GM12874 (cell line): ENCODE results near the gene PDIA6.

Source experiments
- CTCF ChIP-seq: IDR thresholded peaks from 2 replicates; pipeline ENCODE4 v1.5.1; 2011; ENCODE audit warnings: low read depth, mild to moderate bottlenecking, control low read depth, low read length, moderate library complexity; ENCODE audit not compliant: insufficient read depth

Gene PDIA6

GRCh38 chr2:10796703-10797102 is 15.9 kb downstream of the PDIA6 start:
- no peak for TF ChIP-seq CTCF

- TF ChIP-seq CTCF, result no peak
These were observed 17.0 kb downstream of the PDIA6 start for GRCh38 chr2:10795508-10796046.

DNA sequence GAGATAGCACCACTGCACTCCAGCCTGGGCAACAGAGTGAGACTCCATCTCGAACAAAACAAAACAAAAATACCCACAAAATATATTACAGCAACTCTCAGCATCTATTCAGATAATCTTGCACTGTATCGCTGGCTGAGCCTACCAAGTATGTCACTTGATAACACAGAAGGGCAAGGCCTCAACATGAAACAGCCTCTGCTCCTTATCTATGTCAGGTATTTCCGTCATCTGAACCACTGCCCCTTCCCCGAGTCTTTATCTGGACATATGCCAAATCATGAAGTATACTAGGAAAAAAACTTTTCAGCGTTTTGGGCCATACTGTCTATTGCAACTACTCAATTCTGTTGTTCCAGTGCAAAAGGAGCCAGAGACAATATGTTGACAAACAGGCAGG is 17.7 kb downstream of the PDIA6 start:
- no peak for TF ChIP-seq CTCF

DNA sequence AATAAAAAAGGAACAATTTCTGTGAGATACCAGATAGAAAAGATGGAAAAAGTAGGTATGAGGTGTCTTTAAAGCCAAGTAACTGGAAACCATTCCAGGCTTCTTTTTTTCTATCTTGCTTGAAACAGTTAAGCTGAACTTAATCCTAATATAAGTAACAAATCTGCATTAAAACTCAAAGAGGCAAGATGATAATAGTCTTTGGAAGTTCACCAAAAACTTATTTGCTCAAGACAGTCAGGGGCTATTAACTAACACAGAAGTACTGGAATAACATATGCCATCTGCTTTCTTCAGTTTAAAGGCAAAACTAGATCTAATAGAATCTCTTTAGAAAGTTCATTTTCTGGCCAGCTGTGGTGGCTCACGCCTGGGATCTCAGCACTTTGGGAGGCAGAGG is 18.8 kb downstream of the PDIA6 start:
- no peak for TF ChIP-seq CTCF

GRCh38 chr2:10792660-10793400 is 19.8 kb downstream of the PDIA6 start:
- TF ChIP-seq CTCF, result 0 out of 2 replicates have a peak, but pooled peaks have one; percentile 6

DNA sequence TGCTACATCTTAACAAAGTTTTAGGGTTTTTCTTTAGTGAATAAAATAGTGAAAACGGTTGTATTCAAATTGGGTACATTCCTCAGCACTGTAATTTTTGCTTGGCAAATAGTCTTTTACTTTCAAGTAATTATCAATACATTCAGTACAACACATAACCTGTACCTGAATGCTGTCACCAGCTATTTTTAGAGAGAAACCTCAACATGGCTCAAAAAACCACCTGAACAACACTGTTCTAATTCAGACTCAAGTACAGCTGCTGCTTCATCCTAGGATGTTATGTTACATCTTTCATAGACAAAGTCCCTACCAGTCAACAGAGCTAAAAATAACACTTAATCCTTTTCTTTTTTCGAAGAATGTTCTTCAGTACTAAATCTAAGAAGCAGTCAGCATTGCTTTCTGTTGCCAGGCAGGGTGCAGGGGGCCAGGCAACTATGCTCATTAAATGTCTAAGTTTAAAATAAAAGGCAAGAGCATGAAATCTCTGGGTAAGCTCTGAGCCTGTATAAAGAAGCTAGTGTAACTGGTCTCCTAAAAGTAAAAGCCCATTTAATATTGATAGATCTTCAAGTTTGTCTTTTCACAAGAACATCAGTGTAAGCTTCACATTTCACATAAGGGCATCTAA is 20.5 kb downstream of the PDIA6 start:
- TF ChIP-seq CTCF, result no peak

DNA sequence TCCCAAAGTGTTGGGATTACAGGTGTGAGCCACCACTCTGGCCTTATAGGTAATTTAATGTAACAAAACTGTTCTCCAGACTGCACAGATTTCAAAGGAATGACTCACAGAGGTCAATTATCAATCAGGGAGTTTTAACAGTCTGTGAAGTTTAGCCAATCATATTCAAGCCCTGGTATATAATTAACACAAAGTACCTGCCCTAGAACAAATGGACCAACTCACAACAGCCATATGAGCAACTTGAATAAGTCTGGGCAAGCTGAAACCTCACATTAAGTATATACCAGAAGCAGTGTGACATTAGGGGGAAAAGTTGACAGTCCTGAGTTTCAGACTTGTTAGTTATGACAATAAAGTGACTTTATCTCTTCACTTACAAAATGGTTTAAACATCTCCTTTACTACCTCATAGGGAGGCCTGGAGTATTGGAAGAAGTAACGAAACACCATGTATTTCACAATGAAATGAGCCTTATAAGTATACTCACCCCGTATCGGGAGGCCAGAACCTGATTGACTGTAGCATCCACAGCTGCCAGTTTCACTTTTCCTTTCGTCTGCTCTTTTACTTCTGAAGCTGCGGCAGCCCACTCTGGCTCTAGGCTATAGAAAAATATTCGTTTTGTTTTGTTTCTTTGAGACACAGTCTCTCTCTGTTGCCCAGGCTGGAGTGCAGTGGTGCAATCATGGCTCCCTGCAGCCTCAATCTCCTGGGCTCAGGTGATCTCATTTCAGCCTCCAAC is 22.2 kb downstream of the PDIA6 start:
- TF ChIP-seq CTCF, result no peak
